ENCODE data around the gene UQCC2.

The UQCC2 gene

DNA sequence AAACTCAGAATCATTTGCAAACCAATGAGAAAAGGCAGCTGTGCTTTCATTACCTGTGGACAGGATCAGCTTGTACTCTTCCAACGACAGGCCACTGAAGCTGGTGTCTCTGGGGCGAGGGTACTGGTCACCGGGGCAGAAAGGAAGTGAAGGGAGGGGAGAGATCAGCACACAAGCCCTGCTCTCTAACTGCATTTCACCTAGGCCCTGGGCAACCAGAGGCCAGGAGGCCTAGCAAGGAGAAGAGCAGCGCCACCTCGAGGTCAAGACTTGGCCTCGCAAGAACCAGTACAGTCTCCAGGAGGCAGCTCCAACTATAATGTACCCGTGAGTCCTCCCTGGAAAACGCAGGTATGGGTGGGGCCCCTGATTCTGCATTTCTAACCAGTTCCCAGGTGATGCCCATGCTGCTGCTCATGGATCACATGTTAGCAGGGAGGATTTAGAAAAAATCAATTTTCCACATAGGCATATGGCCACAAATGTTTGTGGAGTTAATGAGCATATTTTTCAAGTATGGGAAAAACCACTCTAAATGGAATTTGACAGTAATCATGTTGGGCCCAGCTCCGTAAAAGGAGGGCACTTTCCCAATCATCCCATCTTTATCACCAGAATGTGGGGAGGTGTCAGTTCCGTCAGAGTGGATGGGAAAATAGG, 11.0 kb downstream of the UQCC2 start:
- DNase-seq (ENCODE audit: low read depth) = peak; percentile 85
- TF ChIP-seq, protein P1, sequence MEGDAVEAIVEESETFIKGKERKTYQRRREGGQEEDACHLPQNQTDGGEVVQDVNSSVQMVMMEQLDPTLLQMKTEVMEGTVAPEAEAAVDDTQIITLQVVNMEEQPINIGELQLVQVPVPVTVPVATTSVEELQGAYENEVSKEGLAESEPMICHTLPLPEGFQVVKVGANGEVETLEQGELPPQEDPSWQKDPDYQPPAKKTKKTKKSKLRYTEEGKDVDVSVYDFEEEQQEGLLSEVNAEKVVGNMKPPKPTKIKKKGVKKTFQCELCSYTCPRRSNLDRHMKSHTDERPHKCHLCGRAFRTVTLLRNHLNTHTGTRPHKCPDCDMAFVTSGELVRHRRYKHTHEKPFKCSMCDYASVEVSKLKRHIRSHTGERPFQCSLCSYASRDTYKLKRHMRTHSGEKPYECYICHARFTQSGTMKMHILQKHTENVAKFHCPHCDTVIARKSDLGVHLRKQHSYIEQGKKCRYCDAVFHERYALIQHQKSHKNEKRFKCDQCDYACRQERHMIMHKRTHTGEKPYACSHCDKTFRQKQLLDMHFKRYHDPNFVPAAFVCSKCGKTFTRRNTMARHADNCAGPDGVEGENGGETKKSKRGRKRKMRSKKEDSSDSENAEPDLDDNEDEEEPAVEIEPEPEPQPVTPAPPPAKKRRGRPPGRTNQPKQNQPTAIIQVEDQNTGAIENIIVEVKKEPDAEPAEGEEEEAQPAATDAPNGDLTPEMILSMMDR (conservative IDR thresholded peaks at IDR 0.05; ENCODE audit: low read depth, low read length) = peak; percentile 92
- H3K4me3 ChIP-seq (ENCODE audit: low read depth, low read length) = no peak overlapping the region

DNA sequence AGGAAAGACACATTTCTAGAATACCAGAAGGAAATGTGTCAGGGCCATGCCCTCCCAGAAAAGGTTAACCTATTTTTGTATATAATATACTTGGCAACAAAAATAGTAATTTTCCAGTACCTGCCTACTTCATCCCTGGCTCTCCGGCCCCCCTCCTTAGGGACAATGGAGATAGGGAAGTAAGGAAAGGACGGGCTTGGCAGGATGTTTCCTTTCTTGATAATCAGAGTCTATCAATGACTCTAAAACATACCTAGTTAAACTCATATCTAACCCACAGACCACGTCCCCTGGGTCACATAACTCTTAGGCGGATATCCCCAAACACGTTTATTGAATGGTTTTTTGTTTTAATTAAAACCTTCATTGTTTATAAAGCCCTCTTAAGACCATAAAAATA, 11.8 kb downstream of the UQCC2 start:
- no peak overlapping the region for H3K4me3 ChIP-seq (ENCODE audit: low read depth, low read length)
- DNase-seq (ENCODE audit: low read depth) = no peak
- TF ChIP-seq, protein P1 (conservative IDR thresholded peaks at IDR 0.05; ENCODE audit: low read depth, low read length) = no peak

DNA sequence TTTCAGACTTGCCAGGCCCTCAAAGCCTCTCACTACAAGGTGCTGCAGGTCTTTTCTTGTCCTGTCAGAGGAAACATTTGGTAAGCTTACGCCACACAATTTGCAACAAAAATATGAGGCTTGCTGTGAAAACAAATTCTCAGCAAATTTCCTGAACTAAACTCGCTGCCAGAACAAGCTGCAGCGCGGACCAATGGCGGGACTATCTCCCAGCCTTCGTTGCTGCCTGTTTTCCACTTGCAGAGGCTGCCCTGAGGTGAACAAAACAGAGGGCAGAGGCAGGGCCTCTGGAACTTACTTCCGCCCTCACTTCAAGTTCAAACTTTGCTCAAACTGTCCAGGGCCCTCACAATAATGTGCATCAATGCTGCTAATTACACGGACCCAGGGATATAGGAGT, 12.4 kb downstream of the UQCC2 start:
- H3K4me3 ChIP-seq (ENCODE audit: low read depth, low read length) = no peak overlapping the region
- TF ChIP-seq, protein P1 (conservative IDR thresholded peaks at IDR 0.05; ENCODE audit: low read depth, low read length) = no peak
- DNase-seq (ENCODE audit: low read depth) = no peak

DNA sequence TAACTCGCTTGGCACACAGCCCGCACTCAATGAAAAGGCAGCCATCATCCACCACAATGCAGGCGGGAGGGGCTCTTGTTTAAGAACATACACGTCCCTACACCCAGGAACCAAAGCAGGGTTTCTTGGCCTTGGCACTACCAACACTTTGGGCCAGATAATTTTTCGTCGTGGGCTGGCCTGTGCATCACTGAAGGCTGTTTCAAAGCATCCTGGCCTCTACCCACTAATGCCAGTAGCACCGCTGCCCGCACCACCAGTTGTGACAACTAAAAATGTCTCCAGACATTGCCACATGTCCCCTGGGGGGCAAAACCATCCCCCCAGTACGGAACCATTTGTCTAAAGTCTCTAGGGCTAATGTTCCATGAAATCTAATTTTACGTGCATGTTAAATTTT, 13.0 kb downstream of the UQCC2 start:
- DNase-seq (ENCODE audit: low read depth) = no peak
- TF ChIP-seq, protein P1 (conservative IDR thresholded peaks at IDR 0.05; ENCODE audit: low read depth, low read length) = no peak
- no peak overlapping the region for H3K4me3 ChIP-seq (ENCODE audit: low read depth, low read length)

DNA sequence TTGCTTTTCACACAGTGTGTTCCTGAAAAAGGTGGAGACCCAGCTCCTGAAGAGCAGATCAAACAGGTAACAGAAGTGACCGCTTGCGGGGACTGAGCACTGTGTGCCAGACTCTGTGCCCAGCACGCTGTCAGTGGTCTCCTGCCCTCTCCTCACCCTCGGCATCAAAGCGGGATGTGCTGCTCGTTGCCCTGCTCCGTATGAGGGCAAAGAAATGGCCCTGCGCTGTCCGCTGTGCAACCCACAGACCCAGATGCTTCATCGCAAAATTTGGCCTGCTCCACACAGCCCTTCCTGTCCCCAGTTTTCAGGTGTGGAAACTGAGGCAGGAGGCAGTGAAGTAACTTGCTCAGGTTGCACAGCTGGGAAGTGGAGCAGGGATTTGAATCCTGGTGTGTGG, 13.7 kb downstream of the UQCC2 start:
- TF ChIP-seq, protein P1 (conservative IDR thresholded peaks at IDR 0.05; ENCODE audit: low read depth, low read length) = no peak
- DNase-seq (ENCODE audit: low read depth) = no peak
- no peak overlapping the region for H3K4me3 ChIP-seq (ENCODE audit: low read depth, low read length)

DNA sequence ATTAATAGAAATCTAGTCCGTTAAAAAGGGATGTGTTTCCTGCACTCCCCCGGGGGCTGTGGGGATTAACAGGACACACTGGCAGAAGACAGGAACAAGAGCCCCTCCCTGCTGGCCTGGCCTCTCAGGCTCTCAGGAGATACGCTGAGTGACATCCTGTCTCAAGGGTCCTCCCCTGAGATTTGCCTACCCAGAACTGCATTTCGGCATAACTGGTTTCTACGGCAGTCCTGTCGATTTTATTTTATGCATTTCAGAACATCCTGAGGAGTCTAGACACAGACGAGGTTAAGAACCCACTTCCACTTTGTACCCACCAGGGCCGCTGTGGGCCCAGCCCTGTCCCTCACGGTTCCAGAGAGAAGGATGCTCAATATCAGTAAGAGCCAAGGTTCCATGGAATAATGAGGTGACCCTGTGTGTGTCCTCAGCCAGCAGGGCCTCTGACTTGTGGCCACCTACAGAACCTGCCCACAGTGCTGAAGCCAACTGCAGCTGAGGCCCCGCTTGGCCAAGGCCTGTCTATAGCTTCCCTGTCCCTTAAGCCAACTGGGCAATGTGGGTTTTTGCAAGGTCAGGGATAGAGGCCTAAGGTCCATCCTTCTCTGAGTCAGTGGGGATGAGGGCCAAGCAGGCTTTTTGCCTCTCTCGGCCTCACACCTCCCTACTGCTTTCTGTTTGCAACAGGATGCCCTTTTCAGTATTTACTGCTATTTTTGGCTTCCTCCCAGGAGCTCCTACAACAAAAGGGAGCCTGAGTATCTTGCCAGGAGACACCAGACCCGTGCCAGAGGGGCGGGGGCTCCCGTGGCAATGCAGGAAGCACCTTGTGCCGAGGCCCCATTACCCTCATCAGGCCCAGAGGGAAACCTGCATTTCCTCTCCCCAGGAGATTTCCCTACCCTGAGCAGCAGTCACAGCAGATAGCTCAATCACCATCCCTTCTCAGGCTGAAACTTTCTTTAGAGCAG, 14.7 kb downstream of the UQCC2 start:
- DNase-seq (ENCODE audit: low read depth) = peak; percentile 73
- TF ChIP-seq, protein P1 (conservative IDR thresholded peaks at IDR 0.05; ENCODE audit: low read depth, low read length) = no peak
- no peak overlapping the region for H3K4me3 ChIP-seq (ENCODE audit: low read depth, low read length)
